ENCODE data around the gene BTBD10.

Gene BTBD10

DNA sequence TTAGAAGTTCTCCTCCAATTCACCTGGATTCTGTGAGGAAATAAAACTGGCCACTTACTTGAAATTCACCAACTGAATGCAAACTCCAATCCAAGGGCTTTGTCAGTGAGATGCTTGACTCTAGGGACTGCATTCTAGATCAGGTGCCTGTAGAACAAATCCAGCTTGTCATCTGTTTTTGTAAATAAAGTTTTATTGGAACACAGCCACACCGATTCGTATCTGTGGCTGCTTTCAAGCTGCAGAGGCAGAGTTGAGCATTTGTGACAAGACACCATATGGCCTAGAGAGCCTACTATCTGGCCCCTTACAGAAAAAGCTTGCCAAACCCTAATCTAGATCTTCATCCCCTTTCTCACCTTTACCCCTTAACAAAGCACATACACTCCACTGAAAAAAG lies 82.3 kb downstream of the BTBD10 start:
- H3K4me3 ChIP-seq (ENCODE audit: low read depth, low read length): no peak overlapping the region
- TF ChIP-seq, protein P1, sequence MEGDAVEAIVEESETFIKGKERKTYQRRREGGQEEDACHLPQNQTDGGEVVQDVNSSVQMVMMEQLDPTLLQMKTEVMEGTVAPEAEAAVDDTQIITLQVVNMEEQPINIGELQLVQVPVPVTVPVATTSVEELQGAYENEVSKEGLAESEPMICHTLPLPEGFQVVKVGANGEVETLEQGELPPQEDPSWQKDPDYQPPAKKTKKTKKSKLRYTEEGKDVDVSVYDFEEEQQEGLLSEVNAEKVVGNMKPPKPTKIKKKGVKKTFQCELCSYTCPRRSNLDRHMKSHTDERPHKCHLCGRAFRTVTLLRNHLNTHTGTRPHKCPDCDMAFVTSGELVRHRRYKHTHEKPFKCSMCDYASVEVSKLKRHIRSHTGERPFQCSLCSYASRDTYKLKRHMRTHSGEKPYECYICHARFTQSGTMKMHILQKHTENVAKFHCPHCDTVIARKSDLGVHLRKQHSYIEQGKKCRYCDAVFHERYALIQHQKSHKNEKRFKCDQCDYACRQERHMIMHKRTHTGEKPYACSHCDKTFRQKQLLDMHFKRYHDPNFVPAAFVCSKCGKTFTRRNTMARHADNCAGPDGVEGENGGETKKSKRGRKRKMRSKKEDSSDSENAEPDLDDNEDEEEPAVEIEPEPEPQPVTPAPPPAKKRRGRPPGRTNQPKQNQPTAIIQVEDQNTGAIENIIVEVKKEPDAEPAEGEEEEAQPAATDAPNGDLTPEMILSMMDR (IDR thresholded peaks at IDR 0.05; ENCODE audit: control insufficient read depth, extremely low read depth, insufficient read depth): no peak
- no peak for DNase-seq (ENCODE audit: low read depth)

DNA sequence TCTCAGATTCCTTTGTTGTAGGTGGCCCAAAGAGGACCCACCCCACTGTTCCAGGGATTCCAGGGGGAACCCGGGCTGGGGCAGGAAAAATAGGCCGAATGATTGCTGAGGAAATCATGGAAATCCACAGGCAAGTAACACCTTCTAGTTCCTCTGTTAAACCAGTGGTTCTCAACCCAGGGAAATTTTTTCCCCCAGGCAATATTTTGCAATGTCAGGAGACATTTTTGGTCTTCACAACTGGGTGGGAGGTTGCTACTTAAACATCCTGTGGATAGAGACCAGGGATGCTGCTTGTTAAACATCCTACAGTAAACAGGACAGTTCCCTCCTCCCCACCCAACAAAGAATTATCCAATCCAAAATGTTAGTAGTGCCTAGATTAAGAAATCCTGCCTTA lies 84.7 kb downstream of the BTBD10 start:
- TF ChIP-seq, protein P1 (IDR thresholded peaks at IDR 0.05; ENCODE audit: control insufficient read depth, extremely low read depth, insufficient read depth): no peak
- no peak for DNase-seq (ENCODE audit: low read depth)
- H3K4me3 ChIP-seq (ENCODE audit: low read depth, low read length): no peak overlapping the region

DNA sequence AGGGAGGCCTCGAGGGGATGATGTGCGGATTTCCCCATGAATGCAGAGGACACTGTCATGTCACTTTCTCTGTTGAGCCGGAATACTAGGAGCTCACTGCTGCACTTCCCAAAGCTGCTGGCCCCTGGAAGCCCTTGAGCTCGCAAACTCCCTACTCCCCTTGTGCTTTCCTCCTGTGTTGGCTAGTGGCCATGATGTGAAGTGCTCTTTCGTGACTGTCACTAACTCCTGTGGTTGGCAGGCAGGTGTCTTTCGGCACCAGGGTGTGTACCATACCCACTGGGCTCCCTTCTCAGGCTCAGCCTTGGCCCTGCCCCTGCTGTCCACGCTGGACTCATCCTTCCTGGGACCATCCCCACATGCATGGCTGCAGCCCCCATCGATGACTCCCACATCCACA lies 86.2 kb downstream of the BTBD10 start:
- DNase-seq (ENCODE audit: low read depth): no peak
- TF ChIP-seq, protein P1 (IDR thresholded peaks at IDR 0.05; ENCODE audit: control insufficient read depth, extremely low read depth, insufficient read depth): no peak
- H3K4me3 ChIP-seq (ENCODE audit: low read depth, low read length): no peak overlapping the region

DNA sequence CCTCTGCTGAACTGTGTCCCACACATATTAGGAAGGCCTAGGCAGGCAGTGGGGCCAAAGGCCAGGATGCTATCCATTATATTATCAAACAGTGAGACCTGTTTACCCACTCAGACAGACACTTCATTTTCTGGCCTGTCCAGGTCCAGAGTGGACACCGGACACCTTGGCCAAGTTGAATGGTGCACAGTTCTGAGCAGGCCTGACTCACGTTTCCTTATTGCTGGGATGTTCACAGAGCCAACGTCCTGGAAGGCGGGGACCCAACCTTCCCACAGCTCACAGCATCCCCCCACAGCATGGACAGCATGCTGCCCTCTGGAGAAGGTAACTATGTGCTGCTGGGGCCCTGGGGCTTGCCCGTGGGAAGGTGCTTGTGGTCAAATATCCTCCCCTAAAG lies 86.6 kb downstream of the BTBD10 start:
- TF ChIP-seq, protein P1 (IDR thresholded peaks at IDR 0.05; ENCODE audit: control insufficient read depth, extremely low read depth, insufficient read depth): no peak

DNA sequence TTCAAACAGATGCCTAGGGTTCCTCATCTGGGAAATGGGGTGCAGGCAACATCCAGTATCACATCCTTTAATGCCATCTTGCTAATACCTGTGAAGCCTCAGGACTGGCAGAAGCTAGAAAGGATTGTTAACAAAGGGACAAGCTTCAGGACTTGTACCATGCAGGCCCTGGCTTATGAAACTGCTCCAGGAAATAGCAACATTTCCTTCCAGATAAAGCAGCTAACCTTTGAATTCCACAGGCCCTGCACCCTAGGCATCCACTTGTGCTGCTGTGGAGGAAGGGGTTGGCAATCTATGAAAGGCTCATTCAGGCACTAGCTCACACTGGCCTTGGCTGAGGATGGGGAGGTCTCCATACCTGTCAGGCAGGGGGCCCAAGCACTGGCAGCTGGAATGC lies 87.2 kb downstream of the BTBD10 start:
- H3K4me3 ChIP-seq (ENCODE audit: low read depth, low read length): no peak overlapping the region
- TF ChIP-seq, protein P1 (IDR thresholded peaks at IDR 0.05; ENCODE audit: control insufficient read depth, extremely low read depth, insufficient read depth): no peak
- no peak for DNase-seq (ENCODE audit: low read depth)

More for the DNA sequence above, 86.6 kb downstream of the BTBD10 start:
- H3K4me3 ChIP-seq (ENCODE audit: low read depth, low read length): no peak overlapping the region
- DNase-seq (ENCODE audit: low read depth): no peak

DNA sequence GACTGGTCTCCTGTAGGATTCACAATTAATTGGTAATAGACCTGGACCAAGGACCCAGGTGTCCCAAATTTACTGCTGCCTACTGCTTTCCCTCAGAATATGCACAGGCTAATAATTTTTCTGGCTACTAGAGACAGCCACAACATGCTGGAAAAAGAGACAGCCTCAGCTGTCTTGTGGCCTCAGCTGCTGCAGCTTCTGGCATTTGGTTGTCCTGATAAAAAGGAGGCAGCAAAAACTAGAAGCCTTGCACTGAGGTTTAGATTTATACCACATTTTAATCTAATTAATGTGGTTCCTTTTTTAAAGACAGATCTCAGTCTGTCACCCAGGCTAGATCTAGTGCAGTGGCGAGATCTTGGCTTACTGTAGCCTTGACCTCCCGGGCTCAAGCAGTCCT lies 89.8 kb downstream of the BTBD10 start:
- TF ChIP-seq, protein P1 (IDR thresholded peaks at IDR 0.05; ENCODE audit: control insufficient read depth, extremely low read depth, insufficient read depth): no peak
- no peak for DNase-seq (ENCODE audit: low read depth)
- H3K4me3 ChIP-seq (ENCODE audit: low read depth, low read length): no peak overlapping the region

DNA sequence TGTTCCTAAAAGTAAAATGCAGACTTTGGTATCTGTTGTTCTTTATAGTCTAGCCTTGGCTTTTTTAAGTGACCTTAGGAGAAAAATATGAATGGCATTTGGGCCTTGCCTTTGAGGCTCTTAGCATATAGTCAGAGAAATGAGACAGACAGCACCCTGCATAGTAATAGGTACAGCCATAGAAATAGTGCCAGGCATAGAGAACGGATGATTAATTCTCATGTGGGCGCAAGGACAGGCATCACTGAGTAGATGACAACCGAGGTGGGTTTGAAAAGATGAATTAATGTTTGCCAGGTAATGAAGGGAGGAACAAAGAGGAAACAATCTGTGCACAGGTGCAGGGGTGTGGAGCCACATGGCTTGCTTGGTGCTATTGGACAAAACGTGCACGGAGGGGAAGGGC lies 95.0 kb downstream of the BTBD10 start:
- no peak overlapping the region for H3K4me3 ChIP-seq (ENCODE audit: low read depth, low read length)
- no peak for DNase-seq (ENCODE audit: low read depth)
- TF ChIP-seq, protein P1 (IDR thresholded peaks at IDR 0.05; ENCODE audit: control insufficient read depth, extremely low read depth, insufficient read depth): no peak
